Measurements from ENCODE around the gene KAZN. TPM values are rescaled to one million over a fixed set of nuclear protein-coding genes. Genes with fewer than 3 reads are reported as not detected.

The KAZN gene
- total RNA-seq, 1 donor from 2014 or later = 9.4 TPM

DNA sequence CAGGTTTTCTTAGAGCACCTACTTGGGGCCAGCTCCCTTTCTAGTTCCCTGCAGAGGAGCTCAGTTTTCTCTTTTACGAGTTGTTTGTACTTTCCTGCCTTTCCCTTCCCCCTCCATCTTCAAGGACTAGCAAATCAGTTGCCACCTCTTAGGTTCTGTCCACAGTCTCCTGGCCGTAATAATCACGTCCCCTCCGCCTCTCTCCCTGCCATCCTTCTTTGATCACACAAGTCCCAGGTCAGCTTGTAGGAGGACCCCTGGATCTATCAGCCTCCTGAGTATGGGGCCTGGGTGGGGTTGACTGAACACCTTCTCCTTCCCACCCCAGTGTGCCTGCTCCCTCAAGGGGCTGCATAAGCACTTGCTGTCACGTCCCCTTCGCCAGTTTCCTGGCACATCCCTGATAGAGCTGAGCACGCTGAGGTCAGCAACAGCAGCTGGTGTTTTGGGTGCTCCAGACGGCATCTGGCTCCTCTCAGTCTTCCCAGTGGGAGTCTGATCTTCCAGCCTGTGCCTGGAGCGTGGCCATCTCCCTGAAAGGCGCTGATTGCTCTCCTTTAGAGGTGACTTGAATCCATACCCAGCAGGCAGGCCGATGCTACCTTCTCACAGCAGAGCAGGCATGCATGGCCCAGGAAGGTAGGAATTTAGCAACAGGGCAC lies 338.9 kb downstream of the KAZN start:
- no peak for TF ChIP-seq EZH2 (IDR thresholded peaks at IDR 0.05; ENCODE audit: insufficient read depth, low read length)
- TF ChIP-seq, protein P1, sequence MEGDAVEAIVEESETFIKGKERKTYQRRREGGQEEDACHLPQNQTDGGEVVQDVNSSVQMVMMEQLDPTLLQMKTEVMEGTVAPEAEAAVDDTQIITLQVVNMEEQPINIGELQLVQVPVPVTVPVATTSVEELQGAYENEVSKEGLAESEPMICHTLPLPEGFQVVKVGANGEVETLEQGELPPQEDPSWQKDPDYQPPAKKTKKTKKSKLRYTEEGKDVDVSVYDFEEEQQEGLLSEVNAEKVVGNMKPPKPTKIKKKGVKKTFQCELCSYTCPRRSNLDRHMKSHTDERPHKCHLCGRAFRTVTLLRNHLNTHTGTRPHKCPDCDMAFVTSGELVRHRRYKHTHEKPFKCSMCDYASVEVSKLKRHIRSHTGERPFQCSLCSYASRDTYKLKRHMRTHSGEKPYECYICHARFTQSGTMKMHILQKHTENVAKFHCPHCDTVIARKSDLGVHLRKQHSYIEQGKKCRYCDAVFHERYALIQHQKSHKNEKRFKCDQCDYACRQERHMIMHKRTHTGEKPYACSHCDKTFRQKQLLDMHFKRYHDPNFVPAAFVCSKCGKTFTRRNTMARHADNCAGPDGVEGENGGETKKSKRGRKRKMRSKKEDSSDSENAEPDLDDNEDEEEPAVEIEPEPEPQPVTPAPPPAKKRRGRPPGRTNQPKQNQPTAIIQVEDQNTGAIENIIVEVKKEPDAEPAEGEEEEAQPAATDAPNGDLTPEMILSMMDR (IDR thresholded peaks at IDR 0.05; ENCODE audit: insufficient read depth, low read depth, low read length) = no peak

DNA sequence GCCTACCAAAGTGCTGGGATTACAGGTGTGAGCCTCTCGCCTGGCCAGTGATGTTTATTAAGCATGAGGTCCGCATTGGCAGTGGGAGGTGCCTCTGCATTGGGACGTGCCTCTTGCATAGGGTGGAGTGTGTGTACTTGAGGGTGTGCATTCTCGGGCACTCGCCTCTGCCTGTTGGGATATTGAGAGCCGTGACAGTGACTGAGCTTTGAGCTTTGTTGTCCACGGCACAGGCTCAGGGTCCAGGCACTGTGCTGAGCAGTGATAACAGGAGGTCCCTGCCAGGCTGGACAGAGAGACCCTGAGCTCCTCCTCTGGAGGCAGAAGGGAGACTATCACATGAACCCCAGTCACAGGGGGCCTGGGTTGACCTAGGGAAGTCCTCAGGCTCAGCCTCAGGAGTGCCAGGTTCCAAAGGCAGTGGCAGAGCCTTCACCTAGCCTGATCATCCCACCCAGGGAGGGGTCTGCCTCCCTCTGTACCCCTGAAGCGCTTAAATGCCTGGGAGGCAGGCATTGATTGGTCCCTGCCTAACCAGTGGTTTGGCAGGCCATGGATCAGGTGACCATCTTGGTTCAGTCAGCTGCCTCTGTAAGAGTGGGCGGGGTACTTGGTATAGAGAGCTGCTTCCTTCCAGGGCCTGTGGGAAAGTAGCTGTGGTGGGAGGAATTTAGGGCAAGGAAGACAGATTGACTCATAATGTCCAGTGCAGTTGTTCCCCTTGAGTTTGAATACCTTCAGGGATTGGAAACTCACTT lies 341.2 kb downstream of the KAZN start:
- H3K4me2 ChIP-seq (ENCODE audit: low read length) = no peak overlapping the region
- Mint-ChIP-seq H3K36me3 (ENCODE audit: low read depth, unreplicated experiment) (peaks cover 2% of the 10 kb centered on the region), H3K27ac (ENCODE audit: unreplicated experiment) (peak overlapping the region; percentile 34), H3K4me1 (ENCODE audit: low read depth, unreplicated experiment) (peaks cover 37% of the 10 kb centered on the region), H3K4me3 (ENCODE audit: unreplicated experiment) (no peak overlapping the region), H3K9me3 (ENCODE audit: unreplicated experiment) (no peaks in the 10 kb centered on the region), H3K27me3 (ENCODE audit: low read depth, unreplicated experiment) (peaks cover 10% of the 10 kb centered on the region)
- no peaks in the 10 kb centered on the region for H3K36me3 ChIP-seq (ENCODE audit: insufficient read depth, low read length)
- TF ChIP-seq EZH2 (IDR thresholded peaks at IDR 0.05; ENCODE audit: insufficient read depth, low read length) = no peak
- TF ChIP-seq, protein P1 (IDR thresholded peaks at IDR 0.05; ENCODE audit: insufficient read depth, low read depth, low read length) = no peak
- no peak overlapping the region for H2AFZ ChIP-seq (ENCODE audit: low read depth, low read length)
- FAIRE-seq (no peak), DNase-seq (ENCODE audit: low read depth) (peak; percentile 70)
- no peak overlapping the region for H3K4me3 ChIP-seq (ENCODE audit: insufficient read depth, low read depth, low read length)
- no peaks in the 10 kb centered on the region for H3K27me3 ChIP-seq (ENCODE audit: insufficient read depth, low read length)
- H3K9ac ChIP-seq (ENCODE audit: low read length) = no peak overlapping the region
- no peaks in the 10 kb centered on the region for H4K20me1 ChIP-seq (ENCODE audit: insufficient read depth, low read length)
- H3K27ac ChIP-seq (ENCODE audit: low read depth, low read length) = no peak overlapping the region
- no peaks in the 10 kb centered on the region for H3K79me2 ChIP-seq (ENCODE audit: insufficient read depth, low read length)
- no peaks in the 10 kb centered on the region for H3K9me3 ChIP-seq (ENCODE audit: insufficient read depth, low read depth, low read length)
- H3K4me1 ChIP-seq (ENCODE audit: insufficient read depth, low read length) = peaks cover 33% of the 10 kb centered on the region

More for the DNA sequence above, 338.9 kb downstream of the KAZN start:
- H3K27ac ChIP-seq (ENCODE audit: low read depth, low read length) = no peak overlapping the region
- Mint-ChIP-seq H3K9me3 (ENCODE audit: unreplicated experiment) (no peaks in the 10 kb centered on the region), H3K27ac (ENCODE audit: unreplicated experiment) (no peak overlapping the region), H3K36me3 (ENCODE audit: low read depth, unreplicated experiment) (peaks cover 2% of the 10 kb centered on the region), H3K4me3 (ENCODE audit: unreplicated experiment) (no peak overlapping the region), H3K4me1 (ENCODE audit: low read depth, unreplicated experiment) (peaks cover 17% of the 10 kb centered on the region), H3K27me3 (ENCODE audit: low read depth, unreplicated experiment) (peaks cover 10% of the 10 kb centered on the region)
- no peak overlapping the region for H3K4me3 ChIP-seq (ENCODE audit: insufficient read depth, low read depth, low read length)
- no peak for DNase-seq (ENCODE audit: low read depth)
- H3K79me2 ChIP-seq (ENCODE audit: insufficient read depth, low read length) = no peaks in the 10 kb centered on the region
- FAIRE-seq = no peak
- H3K9ac ChIP-seq (ENCODE audit: low read length) = no peak overlapping the region
- no peak overlapping the region for H3K4me2 ChIP-seq (ENCODE audit: low read length)
- H3K9me3 ChIP-seq (ENCODE audit: insufficient read depth, low read depth, low read length) = no peaks in the 10 kb centered on the region
- H3K4me1 ChIP-seq (ENCODE audit: insufficient read depth, low read length) = peaks cover 12% of the 10 kb centered on the region
- H3K27me3 ChIP-seq (ENCODE audit: insufficient read depth, low read length) = no peaks in the 10 kb centered on the region
- no peaks in the 10 kb centered on the region for H4K20me1 ChIP-seq (ENCODE audit: insufficient read depth, low read length)
- no peak overlapping the region for H2AFZ ChIP-seq (ENCODE audit: low read depth, low read length)
- H3K36me3 ChIP-seq (ENCODE audit: insufficient read depth, low read length) = no peaks in the 10 kb centered on the region
